Ovary (tissue), 3 donors: ENCODE data around the gene LYSMD3.

Source experiments
- POLR2A ChIP-seq: fragments of 450-650 bp; IDR thresholded peaks from one replicate; pipeline ENCODE4 v1.6.1; 2017; ENCODE audit warnings: antibody characterized with exemption, mild to moderate bottlenecking, moderate library complexity
- TF ChIP-seq, protein P1 (sequence below), 3 donors: fragments of 450-650 bp in 2 of 3; fragments of 200-600 bp in 1 of 3; IDR thresholded peaks; one replicate each; pipeline versions ENCODE4 v1.5.1 to v1.8.0; 2016 to 2022; ENCODE audit warnings: antibody characterized with exemption in 3 of 3, mild to moderate bottlenecking in 1 of 3
- donor health status: DM: no; HTN: no; CAD: no.

DNA sequence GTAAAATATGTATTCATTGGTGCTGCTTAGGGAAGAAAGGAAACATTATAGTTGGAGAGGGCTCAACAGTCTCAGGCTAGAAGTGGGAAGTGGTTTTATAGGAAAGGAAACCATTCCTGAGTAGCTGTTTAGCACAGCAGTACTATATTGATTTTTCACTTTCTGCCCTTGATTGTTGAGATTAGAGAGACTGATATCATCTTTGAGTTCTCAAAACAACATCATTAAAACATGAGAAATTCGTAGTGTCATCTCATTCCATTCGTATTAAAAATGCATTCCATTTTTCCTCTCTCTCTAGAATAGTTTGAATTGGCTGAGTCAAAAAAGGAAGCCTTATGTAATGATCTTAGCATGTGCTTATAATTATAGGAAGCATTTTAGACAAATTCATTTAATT lies 40.6 kb downstream of the LYSMD3 start:
- TF ChIP-seq, protein P1, sequence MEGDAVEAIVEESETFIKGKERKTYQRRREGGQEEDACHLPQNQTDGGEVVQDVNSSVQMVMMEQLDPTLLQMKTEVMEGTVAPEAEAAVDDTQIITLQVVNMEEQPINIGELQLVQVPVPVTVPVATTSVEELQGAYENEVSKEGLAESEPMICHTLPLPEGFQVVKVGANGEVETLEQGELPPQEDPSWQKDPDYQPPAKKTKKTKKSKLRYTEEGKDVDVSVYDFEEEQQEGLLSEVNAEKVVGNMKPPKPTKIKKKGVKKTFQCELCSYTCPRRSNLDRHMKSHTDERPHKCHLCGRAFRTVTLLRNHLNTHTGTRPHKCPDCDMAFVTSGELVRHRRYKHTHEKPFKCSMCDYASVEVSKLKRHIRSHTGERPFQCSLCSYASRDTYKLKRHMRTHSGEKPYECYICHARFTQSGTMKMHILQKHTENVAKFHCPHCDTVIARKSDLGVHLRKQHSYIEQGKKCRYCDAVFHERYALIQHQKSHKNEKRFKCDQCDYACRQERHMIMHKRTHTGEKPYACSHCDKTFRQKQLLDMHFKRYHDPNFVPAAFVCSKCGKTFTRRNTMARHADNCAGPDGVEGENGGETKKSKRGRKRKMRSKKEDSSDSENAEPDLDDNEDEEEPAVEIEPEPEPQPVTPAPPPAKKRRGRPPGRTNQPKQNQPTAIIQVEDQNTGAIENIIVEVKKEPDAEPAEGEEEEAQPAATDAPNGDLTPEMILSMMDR (IDR thresholded peaks at IDR 0.05), result no peak
- TF ChIP-seq POLR2A, result no peak
